OCI-LY1 (cell line): ENCODE measurements around the gene MID1.

Experiments used
- H2AFZ ChIP-seq: fragments of 200-600 bp; sonication (generic), shearing (Covaris generic); 2 replicates; pipeline ENCODE4 v1.6.0; 2014; ENCODE audit warnings: antibody characterized with exemption, mild to moderate bottlenecking, low read length
- H3F3A ChIP-seq: fragments of 200-600 bp; sonication (generic), shearing (Covaris generic); 2 replicates; pipeline ENCODE4 v1.6.0; 2014; ENCODE audit warnings: mild to moderate bottlenecking, antibody characterized with exemption, low read length, moderate library complexity; ENCODE audit not compliant: insufficient read depth
- H3K27ac ChIP-seq: fragments of 200-600 bp; sonication (generic); 2 replicates; pipeline ENCODE4 v1.5.1; 2014; ENCODE audit warnings: low read length, mixed run types, mild to moderate bottlenecking, low read depth; ENCODE audit not compliant: poor library complexity, severe bottlenecking
- H3K27me3 ChIP-seq: fragments of 200-600 bp; sonication (generic); 2 replicates; pipeline ENCODE4 v1.6.0; 2014; ENCODE audit warnings: antibody characterized with exemption, mild to moderate bottlenecking, low read length, moderate library complexity; ENCODE audit not compliant: insufficient read depth
- H3K36me3 ChIP-seq: fragments of 200-600 bp; sonication (generic); 2 replicates; pipeline ENCODE4 v1.6.1; 2014; ENCODE audit warnings: mild to moderate bottlenecking, antibody characterized with exemption, low read length, moderate library complexity, mixed read lengths; ENCODE audit not compliant: insufficient read depth
- H3K4me1 ChIP-seq: fragments of 200-600 bp; sonication (generic); 2 replicates; pipeline ENCODE4 v1.5.1; 2014; ENCODE audit warnings: mild to moderate bottlenecking, low read length, moderate library complexity; ENCODE audit not compliant: insufficient read depth, severe bottlenecking
- H3K4me2 ChIP-seq: fragments of 200-600 bp; sonication (generic), shearing (Covaris generic); 2 replicates; pipeline ENCODE4 v1.6.1; 2014; ENCODE audit warnings: low read length
- H3K4me3 ChIP-seq: fragments of 200-600 bp; sonication (generic); 2 replicates; pipeline ENCODE4 v1.5.1; 2014; ENCODE audit warnings: low read length, low read depth, mild to moderate bottlenecking, mixed read lengths; ENCODE audit not compliant: poor library complexity, severe bottlenecking
- H3K79me2 ChIP-seq: fragments of 200-600 bp; shearing (Covaris generic); 2 replicates; pipeline ENCODE4 v1.6.1; 2016; ENCODE audit warnings: mixed run types, low read length, mixed read lengths; ENCODE audit not compliant: insufficient read depth
- H3K9ac ChIP-seq: fragments of 200-600 bp; sonication (generic), shearing (Covaris generic); 2 replicates; pipeline ENCODE4 v1.6.1; 2014; ENCODE audit warnings: mild to moderate bottlenecking, low read length, mixed read lengths
- H3K9me2 ChIP-seq: fragments of 200-600 bp; sonication (generic), shearing (Covaris generic); 2 replicates; pipeline ENCODE4 v1.6.1; 2014; ENCODE audit warnings: low read depth, mild to moderate bottlenecking, low read length, mixed read lengths
- H3K9me3 ChIP-seq: fragments of 200-600 bp; shearing (Covaris generic); 2 replicates; pipeline ENCODE4 v1.6.1; 2014; ENCODE audit warnings: low read length, mixed read lengths
- H4K20me1 ChIP-seq: fragments of 200-600 bp; sonication (generic), shearing (Covaris generic); 2 replicates; pipeline ENCODE4 v1.6.0; 2016; ENCODE audit warnings: mild to moderate bottlenecking, low read length; ENCODE audit not compliant: insufficient read depth
- EZH2 ChIP-seq: fragments of 200-600 bp; sonication (generic), shearing (Covaris generic); IDR thresholded peaks from 2 replicates; pipeline ENCODE4 v1.8.0; 2017; ENCODE audit warnings: borderline replicate concordance, mixed run types, mild to moderate bottlenecking, antibody characterized with exemption, low read length, moderate library complexity, mixed read lengths
- TF ChIP-seq, protein P1 (sequence below): fragments of 200-600 bp; sonication (generic), shearing (Covaris generic); IDR thresholded peaks from 2 replicates; pipeline ENCODE4 v1.5.1; 2017; ENCODE audit warnings: mild to moderate bottlenecking, antibody characterized with exemption, low read length, moderate library complexity, mixed read lengths

MID1 gene

DNA sequence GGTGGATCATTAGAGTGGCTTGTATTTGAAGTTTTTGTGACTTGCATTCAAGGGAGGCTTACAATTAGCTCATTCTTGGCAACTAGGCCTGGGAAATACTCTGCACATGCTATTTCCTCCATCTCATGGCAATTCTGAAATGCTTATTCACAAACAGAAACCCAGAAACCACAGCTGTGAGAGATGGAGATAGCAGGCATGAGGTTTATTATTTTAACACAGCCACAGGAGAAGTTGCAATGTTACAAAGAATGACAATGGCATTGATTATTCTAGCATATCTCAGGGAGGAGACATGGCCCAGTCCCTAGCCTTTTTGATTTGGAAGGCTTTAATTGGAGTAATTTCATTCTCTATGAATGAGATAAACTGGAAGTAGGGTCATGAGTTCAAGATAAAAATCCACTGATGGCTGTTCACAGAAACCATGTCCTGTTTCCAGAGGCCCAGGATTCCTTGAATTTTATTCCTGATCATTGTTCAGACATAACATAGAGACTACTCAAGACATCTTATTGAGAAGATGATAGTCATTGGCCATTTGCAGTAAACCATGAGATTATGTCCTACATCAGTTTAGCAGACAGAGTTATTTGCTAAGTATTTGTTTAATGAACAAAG is 123.9 kb downstream of the MID1 start:
- H2AFZ ChIP-seq = no peak overlapping the region

GRCh38 chrX:10495677-10496076 is 124.7 kb downstream of the MID1 start:
- H3K79me2 ChIP-seq = no peaks in the 10 kb centered on the region

More for the DNA sequence above, 123.9 kb downstream of the MID1 start:
- no peak overlapping the region for H3K4me3 ChIP-seq
- no peaks in the 10 kb centered on the region for H3K4me1 ChIP-seq
- no peaks in the 10 kb centered on the region for H3K27me3 ChIP-seq
- no peaks in the 10 kb centered on the region for H3K9me2 ChIP-seq
- H3K9ac ChIP-seq = no peak overlapping the region
- no peaks in the 10 kb centered on the region for H3K36me3 ChIP-seq
- TF ChIP-seq, protein P1, sequence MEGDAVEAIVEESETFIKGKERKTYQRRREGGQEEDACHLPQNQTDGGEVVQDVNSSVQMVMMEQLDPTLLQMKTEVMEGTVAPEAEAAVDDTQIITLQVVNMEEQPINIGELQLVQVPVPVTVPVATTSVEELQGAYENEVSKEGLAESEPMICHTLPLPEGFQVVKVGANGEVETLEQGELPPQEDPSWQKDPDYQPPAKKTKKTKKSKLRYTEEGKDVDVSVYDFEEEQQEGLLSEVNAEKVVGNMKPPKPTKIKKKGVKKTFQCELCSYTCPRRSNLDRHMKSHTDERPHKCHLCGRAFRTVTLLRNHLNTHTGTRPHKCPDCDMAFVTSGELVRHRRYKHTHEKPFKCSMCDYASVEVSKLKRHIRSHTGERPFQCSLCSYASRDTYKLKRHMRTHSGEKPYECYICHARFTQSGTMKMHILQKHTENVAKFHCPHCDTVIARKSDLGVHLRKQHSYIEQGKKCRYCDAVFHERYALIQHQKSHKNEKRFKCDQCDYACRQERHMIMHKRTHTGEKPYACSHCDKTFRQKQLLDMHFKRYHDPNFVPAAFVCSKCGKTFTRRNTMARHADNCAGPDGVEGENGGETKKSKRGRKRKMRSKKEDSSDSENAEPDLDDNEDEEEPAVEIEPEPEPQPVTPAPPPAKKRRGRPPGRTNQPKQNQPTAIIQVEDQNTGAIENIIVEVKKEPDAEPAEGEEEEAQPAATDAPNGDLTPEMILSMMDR = no peak
- no peak for TF ChIP-seq EZH2
- H3K79me2 ChIP-seq = no peaks in the 10 kb centered on the region
- H3F3A ChIP-seq = no peaks in the 10 kb centered on the region
- no peaks in the 10 kb centered on the region for H3K9me3 ChIP-seq
- H3K27ac ChIP-seq = no peak overlapping the region
- no peaks in the 10 kb centered on the region for H4K20me1 ChIP-seq
- no peak overlapping the region for H3K4me2 ChIP-seq

GRCh38 chrX:10492250-10492649 is 128.1 kb downstream of the MID1 start:
- Histone ChIP-seq H3K4me2 (no peak overlapping the region), H3K27ac (no peak overlapping the region), H3K9me3 (no peaks in the 10 kb centered on the region), H4K20me1 (no peaks in the 10 kb centered on the region), H3K9me2 (no peaks in the 10 kb centered on the region), H3K9ac (no peak overlapping the region), H3K27me3 (no peaks in the 10 kb centered on the region), H3F3A (no peaks in the 10 kb centered on the region), H3K36me3 (no peaks in the 10 kb centered on the region), H3K4me1 (no peaks in the 10 kb centered on the region), H3K4me3 (no peak overlapping the region), H3K79me2 (no peaks in the 10 kb centered on the region), H2AFZ (no peak overlapping the region)
- no peak for TF ChIP-seq EZH2
- TF ChIP-seq, protein P1 = no peak

More at GRCh38 chrX:10495677-10496076, 124.7 kb downstream of the MID1 start:
- no peaks in the 10 kb centered on the region for H3K9me3 ChIP-seq
- H3K4me2 ChIP-seq = no peak overlapping the region
- H3K4me1 ChIP-seq = no peaks in the 10 kb centered on the region
- H3K9ac ChIP-seq = no peak overlapping the region
- H3F3A ChIP-seq = no peaks in the 10 kb centered on the region
- no peaks in the 10 kb centered on the region for H3K27me3 ChIP-seq
- no peak overlapping the region for H3K4me3 ChIP-seq
- TF ChIP-seq, protein P1 = no peak
- TF ChIP-seq EZH2 = no peak
- no peaks in the 10 kb centered on the region for H4K20me1 ChIP-seq
- no peaks in the 10 kb centered on the region for H3K36me3 ChIP-seq
- no peak overlapping the region for H2AFZ ChIP-seq
- no peaks in the 10 kb centered on the region for H3K9me2 ChIP-seq
- H3K27ac ChIP-seq = no peak overlapping the region
